GM23248 (cell line): ENCODE data around the gene HYCC2.

ENCODE experiments used
- EZH2 ChIP-seq: fragments of 200-600 bp; sonication (generic); IDR thresholded peaks from 2 replicates; pipeline ENCODE4 v1.6.1; 2018; ENCODE audit warnings: antibody characterized with exemption, mild to moderate bottlenecking; ENCODE audit not compliant: insufficient read depth, poor library complexity, severe bottlenecking
- EZH2phosphoT487 ChIP-seq: fragments of 200-600 bp; sonication (generic); IDR thresholded peaks from 2 replicates; pipeline ENCODE4 v1.6.1; 2018; ENCODE audit warnings: antibody characterized with exemption, moderate library complexity, mild to moderate bottlenecking, low read depth; ENCODE audit not compliant: insufficient read depth

DNA sequence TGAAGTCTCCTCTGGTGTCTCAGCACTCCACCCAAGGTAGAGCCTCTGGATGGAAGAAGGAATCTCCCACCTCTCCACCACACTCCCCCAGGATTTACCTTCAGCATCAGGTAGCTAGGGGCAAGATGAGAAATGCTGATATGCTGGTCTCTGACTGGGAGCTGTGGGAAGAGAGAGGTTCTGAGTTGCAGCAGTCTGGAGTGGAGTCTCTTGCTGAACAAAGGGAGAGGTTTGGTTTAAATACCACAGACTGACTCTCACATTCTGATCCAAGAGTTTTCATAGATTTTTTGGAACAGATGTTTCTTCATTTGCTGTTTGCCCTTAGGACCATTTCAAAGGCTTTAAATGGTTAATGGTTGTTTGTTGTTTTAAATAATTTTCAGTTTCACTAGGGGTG lies 43.4 kb upstream of the HYCC2 start:
- no peak for TF ChIP-seq EZH2
- TF ChIP-seq EZH2phosphoT487, result no peak
